ENCODE results near the gene MRPL1. TPM values are rescaled to one million over a fixed set of nuclear protein-coding genes. Genes with fewer than 3 reads are reported as not detected.
A peak's percentile ranks its signal among the peaks of the same experiment; 100 is the strongest.
"Not testable (repeated sequence)": the region's sequence is repeated elsewhere in the genome, so short reads cannot be mapped to it uniquely, and the experiment has no call there.

The MRPL1 gene
- total RNA-seq, 3 donors from 2014 or later = 17.1 to 26.3 (median 21.0) TPM

DNA sequence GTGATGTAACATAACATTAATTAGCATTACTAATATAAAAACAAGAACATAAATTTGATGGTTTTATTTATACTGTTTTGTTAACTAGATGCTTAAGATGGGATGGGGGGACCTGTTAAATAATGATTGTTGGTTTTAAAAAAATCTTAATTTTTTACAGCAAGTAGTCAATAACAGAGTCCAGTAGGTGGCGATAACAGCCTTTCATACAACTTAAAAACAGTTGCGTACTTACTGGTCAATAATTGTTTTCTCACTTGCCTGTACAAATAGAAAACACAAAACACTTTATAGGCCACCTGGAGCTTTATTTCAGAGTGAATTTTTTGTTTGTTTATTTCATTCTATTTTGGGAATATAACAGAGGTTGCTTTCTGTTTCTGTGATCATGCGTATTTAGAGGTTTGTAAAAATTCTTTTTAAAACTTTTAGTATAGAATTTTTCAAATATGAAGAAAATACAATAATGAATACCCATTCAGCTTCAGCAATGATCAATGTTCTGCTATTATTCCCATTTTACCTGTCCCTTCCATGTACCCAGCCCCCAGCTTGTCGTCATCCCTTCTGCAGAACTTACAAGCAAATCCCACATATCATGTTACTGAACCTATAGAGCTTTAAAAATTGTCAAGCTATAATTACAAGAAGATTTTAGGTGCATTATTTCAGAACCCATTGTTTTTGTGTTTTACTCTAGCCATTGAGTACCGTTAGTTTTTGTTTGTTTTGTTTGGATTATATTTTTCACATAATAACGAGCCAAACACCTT, 97.1 kb downstream of the MRPL1 start:
- no peaks in the 10 kb centered on the region for H3K27me3 ChIP-seq
- no peak for DNase-seq (ENCODE audit: low spot score in 2 of 2)
- intact Hi-C loops (cut with DNase I; ENCODE audit: low total_unique reads) = no loop called here
- H3K27ac ChIP-seq = no peak overlapping the region
- no peaks in the 10 kb centered on the region for H3K9me3 ChIP-seq
- H3K36me3 ChIP-seq = no peaks in the 10 kb centered on the region
- no peaks in the 10 kb centered on the region for H3K4me1 ChIP-seq
- TF ChIP-seq, protein P1, sequence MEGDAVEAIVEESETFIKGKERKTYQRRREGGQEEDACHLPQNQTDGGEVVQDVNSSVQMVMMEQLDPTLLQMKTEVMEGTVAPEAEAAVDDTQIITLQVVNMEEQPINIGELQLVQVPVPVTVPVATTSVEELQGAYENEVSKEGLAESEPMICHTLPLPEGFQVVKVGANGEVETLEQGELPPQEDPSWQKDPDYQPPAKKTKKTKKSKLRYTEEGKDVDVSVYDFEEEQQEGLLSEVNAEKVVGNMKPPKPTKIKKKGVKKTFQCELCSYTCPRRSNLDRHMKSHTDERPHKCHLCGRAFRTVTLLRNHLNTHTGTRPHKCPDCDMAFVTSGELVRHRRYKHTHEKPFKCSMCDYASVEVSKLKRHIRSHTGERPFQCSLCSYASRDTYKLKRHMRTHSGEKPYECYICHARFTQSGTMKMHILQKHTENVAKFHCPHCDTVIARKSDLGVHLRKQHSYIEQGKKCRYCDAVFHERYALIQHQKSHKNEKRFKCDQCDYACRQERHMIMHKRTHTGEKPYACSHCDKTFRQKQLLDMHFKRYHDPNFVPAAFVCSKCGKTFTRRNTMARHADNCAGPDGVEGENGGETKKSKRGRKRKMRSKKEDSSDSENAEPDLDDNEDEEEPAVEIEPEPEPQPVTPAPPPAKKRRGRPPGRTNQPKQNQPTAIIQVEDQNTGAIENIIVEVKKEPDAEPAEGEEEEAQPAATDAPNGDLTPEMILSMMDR (IDR thresholded peaks at IDR 0.05) = peak in 2 of 3 donors; percentile 57 to 62
- no peak for TF ChIP-seq POLR2A (IDR thresholded peaks at IDR 0.05)
- H3K4me3 ChIP-seq = peak overlapping the region in 1 of 3 donors; percentile 9

DNA sequence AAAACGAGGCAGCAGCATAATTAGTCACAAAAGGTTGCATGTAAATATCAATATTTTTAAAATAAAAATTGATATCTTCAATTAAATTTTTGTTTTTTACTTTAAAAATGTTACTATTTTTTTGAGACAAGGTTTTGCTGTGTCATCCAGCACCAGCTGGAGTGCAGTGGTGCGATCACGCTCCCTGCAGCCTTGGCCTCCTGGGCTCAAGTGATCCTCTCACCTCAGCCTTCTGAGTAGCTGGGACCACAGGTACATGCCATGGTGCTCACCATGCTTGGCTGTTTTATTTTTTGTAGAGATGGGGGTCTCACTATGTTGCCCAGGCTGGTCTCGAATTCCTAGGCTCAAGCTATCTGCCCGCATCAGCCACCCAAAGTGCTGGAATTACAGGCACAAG, 97.7 kb downstream of the MRPL1 start:
- intact Hi-C loops (cut with DNase I; ENCODE audit: low total_unique reads) = no loop called here
- Histone ChIP-seq H3K36me3 (no peaks in the 10 kb centered on the region), H3K4me3 (no peak overlapping the region), H3K4me1 (no peaks in the 10 kb centered on the region), H3K27me3 (no peaks in the 10 kb centered on the region), H3K27ac (no peak overlapping the region), H3K9me3 (no peaks in the 10 kb centered on the region)
- TF ChIP-seq POLR2A (IDR thresholded peaks at IDR 0.05) = no peak
- TF ChIP-seq, protein P1 (IDR thresholded peaks at IDR 0.05) = no peak
- TF ChIP-seq POLR2AphosphoS5 (IDR thresholded peaks at IDR 0.05) = no peak
- no peak for DNase-seq (ENCODE audit: low spot score in 2 of 2)

DNA sequence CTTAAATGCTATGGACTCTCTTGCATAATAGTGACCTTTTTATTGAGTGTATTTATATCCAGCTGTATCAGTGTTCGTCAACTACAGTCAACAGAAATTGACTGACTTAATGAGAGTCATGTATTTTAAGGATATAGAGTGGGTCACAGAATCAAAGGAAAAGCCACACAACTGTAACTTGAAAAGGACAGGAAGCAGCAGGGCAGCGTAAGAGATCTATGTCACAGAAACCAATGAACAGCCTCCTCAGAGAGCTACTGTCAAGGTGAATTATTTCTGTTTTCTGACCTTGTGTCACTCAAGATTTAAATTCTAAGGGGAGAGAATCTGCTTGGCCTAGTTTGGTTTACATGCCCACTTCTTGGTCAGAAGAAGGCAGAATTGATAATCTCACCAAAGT, 100.4 kb downstream of the MRPL1 start:
- no peak for TF ChIP-seq POLR2AphosphoS5 (IDR thresholded peaks at IDR 0.05)
- TF ChIP-seq, protein P1 (IDR thresholded peaks at IDR 0.05) = no peak
- no peak for TF ChIP-seq POLR2A (IDR thresholded peaks at IDR 0.05)
- Histone ChIP-seq H3K4me1 (no peaks in the 10 kb centered on the region), H3K9me3 (no peaks in the 10 kb centered on the region), H3K4me3 (no peak overlapping the region), H3K27me3 (no peaks in the 10 kb centered on the region), H3K36me3 (no peaks in the 10 kb centered on the region), H3K27ac (no peak overlapping the region)
- DNase-seq (ENCODE audit: low spot score in 2 of 2) = no peak
- intact Hi-C loops (cut with DNase I; ENCODE audit: low total_unique reads) = no loop called here

DNA sequence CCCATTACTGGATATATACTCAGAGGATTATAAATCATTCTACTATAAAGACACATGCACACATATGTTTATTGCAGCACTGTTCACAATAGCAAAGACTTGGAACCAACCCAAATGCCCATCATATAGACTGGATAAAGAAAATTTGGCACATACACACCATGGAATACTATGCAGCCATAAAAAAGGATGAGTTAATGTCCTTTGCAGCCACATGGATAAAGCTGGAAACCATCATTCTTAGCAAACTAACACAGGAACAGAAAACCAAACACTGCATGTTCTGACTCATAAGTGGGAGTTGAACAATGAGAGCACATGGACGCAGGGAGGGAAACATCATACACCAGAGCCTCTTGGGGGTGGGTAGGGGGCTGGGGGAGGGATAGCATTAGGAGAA, 111.0 kb downstream of the MRPL1 start:
- H3K4me1 ChIP-seq; H3K36me3 ChIP-seq; H3K9me3 ChIP-seq; intact Hi-C loops (cut with DNase I; ENCODE audit: low total_unique reads); H3K27ac ChIP-seq; H3K4me3 ChIP-seq; DNase-seq (ENCODE audit: low spot score in 2 of 2); H3K27me3 ChIP-seq: not testable (repeated sequence)

DNA sequence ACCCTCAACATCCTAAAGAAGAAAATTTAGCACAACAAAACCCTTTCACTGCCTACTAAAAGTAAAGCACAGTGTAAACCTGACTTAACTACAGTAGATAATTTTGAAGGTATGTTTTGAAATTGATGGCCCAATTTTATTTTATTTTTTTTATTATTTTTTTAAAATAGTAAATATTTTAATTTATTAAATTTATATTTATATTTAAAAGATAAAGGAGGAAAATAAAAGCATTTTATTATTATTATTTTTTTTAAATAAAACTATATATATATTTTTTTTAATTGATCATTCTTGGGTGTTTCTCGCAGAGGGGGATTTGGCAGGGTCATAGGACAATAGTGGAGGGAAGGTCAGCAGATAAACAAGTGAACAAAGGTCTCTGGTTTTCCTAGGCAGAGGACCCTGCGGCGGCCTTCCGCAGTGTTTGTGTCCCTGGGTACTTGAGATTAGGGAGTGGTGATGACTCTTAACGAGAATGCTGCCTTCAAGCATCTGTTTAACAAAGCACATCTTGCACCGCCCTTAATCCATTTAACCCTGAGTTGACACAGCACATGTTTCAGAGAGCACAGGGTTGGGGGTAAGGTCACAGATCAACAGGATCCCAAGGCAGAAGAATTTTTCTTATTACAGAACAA, 120.4 kb downstream of the MRPL1 start:
- H3K4me3 ChIP-seq; DNase-seq (ENCODE audit: low spot score in 2 of 2); H3K9me3 ChIP-seq; H3K27me3 ChIP-seq; H3K27ac ChIP-seq; H3K36me3 ChIP-seq; H3K4me1 ChIP-seq; intact Hi-C loops (cut with DNase I; ENCODE audit: low total_unique reads): not testable (repeated sequence)

DNA sequence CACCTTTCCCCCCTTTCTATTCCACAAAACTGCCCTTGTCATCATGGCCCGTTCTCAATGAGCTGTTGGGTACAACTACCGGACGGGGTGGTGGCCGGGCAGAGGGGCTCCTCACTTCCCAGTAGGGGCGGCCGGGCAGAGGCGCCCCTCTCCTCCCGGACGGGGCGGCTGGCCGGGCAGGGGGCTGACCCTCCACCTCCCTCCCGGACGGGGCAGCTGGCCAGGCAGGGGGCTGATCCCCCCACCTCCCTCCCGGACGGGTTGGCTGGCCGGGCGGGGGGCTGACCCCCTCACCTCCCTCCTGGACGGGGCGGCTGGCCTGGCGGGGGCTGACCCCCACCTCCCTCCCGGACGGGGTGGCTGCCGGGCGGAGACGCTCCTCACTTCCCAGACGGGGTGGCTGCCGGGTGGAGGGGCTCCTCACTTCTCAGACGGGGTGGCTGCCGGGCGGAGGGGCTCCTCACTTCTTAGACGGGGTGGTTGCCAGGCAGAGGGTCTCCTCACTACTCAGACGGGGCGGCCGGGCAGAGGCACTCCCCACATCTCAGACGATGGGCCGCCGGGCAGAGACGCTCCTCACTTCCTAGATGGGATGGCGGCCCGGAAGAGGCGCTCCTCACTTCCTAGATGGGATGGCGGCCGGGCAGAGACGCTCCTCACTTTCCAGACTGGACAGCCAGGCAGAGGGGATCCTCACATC, 121.1 kb downstream of the MRPL1 start:
- H3K4me3 ChIP-seq; DNase-seq (ENCODE audit: low spot score in 2 of 2); H3K4me1 ChIP-seq; H3K27ac ChIP-seq; H3K27me3 ChIP-seq; intact Hi-C loops (cut with DNase I; ENCODE audit: low total_unique reads); H3K9me3 ChIP-seq; H3K36me3 ChIP-seq: not testable (repeated sequence)

Data from breast epithelium (tissue), 4 donors.